Endothelial cell of umbilical vein (primary cell): Measurements from ENCODE around the gene KCTD5. TPM values are rescaled to one million over a fixed set of nuclear protein-coding genes. Genes with fewer than 3 reads are reported as not detected.
"Not testable (repeated sequence)": the region's sequence is repeated elsewhere in the genome, so short reads cannot be mapped to it uniquely, and the experiment has no call there.

Experiments used
- BruUV-seq: library from RNA; stranded (reverse); fragments of 400-500 nt; replicated peaks from 2 replicates; lab custom pipeline; 2021; lab: Mats Ljungman, UMichigan
- CTCF ChIA-PET: fragments of 300-600, 350-600 bp; sonication (Branson Sonifier 250); formaldehyde crosslinking; loops from one replicate; lab custom pipeline; 2021; ENCODE audit warnings: antibody characterized with exemption, inconsistent platforms; lab: Charles Lee
- POLR2A ChIA-PET: fragments of 300-600, 350-600 bp; sonication (Branson Sonifier 250); formaldehyde crosslinking; loops from one replicate; lab custom pipeline; 2021; ENCODE audit warnings: antibody characterized with exemption, inconsistent platforms; lab: Charles Lee
- DNase-seq: peaks from one replicate; pipeline ENCODE4 v3.0.0-alpha.2; 2011; ENCODE audit warnings: low read depth, low spot score
- FAIRE-seq: peaks from 2 replicates; lab custom pipeline; 2011; peaks lifted over from hg19 to GRCh38; lab: Jason Lieb, UNC
- H2AFZ ChIP-seq: 2 replicates; pipeline ENCODE4 v1.6.0; 2012; ENCODE audit warnings: low read depth, low read length, control low read depth, inconsistent platforms
- H3K27ac ChIP-seq: 2 replicates; pipeline ENCODE4 v1.5.1; 2011; ENCODE audit warnings: low read depth, mild to moderate bottlenecking, control low read depth, low read length, moderate library complexity; ENCODE audit not compliant: insufficient read depth
- H3K27me3 ChIP-seq, 2 experiments: 2 replicates each; pipeline versions ENCODE4 v1.6.0 to v1.6.1; 2011; ENCODE audit warnings: low read length in 2 of 2, mixed read lengths in 1 of 2; ENCODE audit not compliant: control insufficient read depth in 2 of 2, insufficient read depth in 2 of 2
- H3K36me3 ChIP-seq, 2 experiments: 2 replicates in 1 of 2; 3 replicates in 1 of 2; pipeline ENCODE4 v1.5.1; 2011; ENCODE audit warnings: low read length in 2 of 2, mild to moderate bottlenecking in 1 of 2, moderate library complexity in 1 of 2; ENCODE audit not compliant: control insufficient read depth in 2 of 2, insufficient read depth in 2 of 2; ENCODE audit errors: extremely low read depth in 1 of 2
- H3K4me1 ChIP-seq: 3 replicates; pipeline ENCODE4 v1.5.1; 2011; ENCODE audit warnings: mild to moderate bottlenecking, low read length; ENCODE audit not compliant: control insufficient read depth, insufficient read depth; ENCODE audit errors: extremely low read depth
- H3K4me2 ChIP-seq: 2 replicates; pipeline ENCODE4 v1.6.1; 2011; ENCODE audit warnings: low read length, control low read depth, mixed read lengths; ENCODE audit not compliant: insufficient read depth
- H3K4me3 ChIP-seq, 3 experiments: fragments of 200-600 bp in 1 of 3; sonication (generic), shearing (Covaris generic) in 1 of 3; replicated peaks in 1 of 3; 2 replicates each; pipeline ENCODE4 v1.5.1; 2011 to 2016; ENCODE audit warnings: control low read depth in 3 of 3, low read length in 3 of 3, mild to moderate bottlenecking in 2 of 3, inconsistent platforms in 1 of 3, low read depth in 1 of 3, moderate library complexity in 1 of 3; ENCODE audit not compliant: insufficient read depth in 1 of 3
- H3K79me2 ChIP-seq: 2 replicates; pipeline ENCODE4 v1.6.0; 2012; ENCODE audit warnings: low read length, inconsistent platforms; ENCODE audit not compliant: control insufficient read depth, insufficient read depth
- H3K9ac ChIP-seq: replicated peaks from 2 replicates; pipeline ENCODE3; 2011; ENCODE audit warnings: low read length, control low read depth; ENCODE audit not compliant: insufficient read depth; ENCODE audit errors: extremely low read depth
- H3K9me1 ChIP-seq: replicated peaks from 3 replicates; pipeline ENCODE4 v1.6.0; 2011; ENCODE audit warnings: mild to moderate bottlenecking, low read length; ENCODE audit not compliant: control insufficient read depth, insufficient read depth; ENCODE audit errors: extremely low read depth
- H3K9me3 ChIP-seq: replicated peaks from 2 replicates; pipeline ENCODE4 v1.5.1; 2012; ENCODE audit warnings: low read length, inconsistent platforms; ENCODE audit not compliant: control insufficient read depth, insufficient read depth
- H4K20me1 ChIP-seq: replicated peaks from 2 replicates; pipeline ENCODE3; 2011; ENCODE audit warnings: mild to moderate bottlenecking, low read length; ENCODE audit not compliant: control insufficient read depth, insufficient read depth; ENCODE audit errors: extremely low read depth
- EZH2 ChIP-seq: IDR thresholded peaks from 2 replicates; pipeline ENCODE4 v1.6.1; 2012; ENCODE audit warnings: borderline replicate concordance, low read depth, mild to moderate bottlenecking, moderate library complexity, low read length, inconsistent platforms; ENCODE audit not compliant: severe bottlenecking
- FOS ChIP-seq: IDR thresholded peaks from 2 replicates; pipeline ENCODE4 v1.6.1; 2011; ENCODE audit warnings: mild to moderate bottlenecking, low read length, moderate library complexity, borderline replicate concordance; ENCODE audit not compliant: insufficient read depth
- GATA2 ChIP-seq: IDR thresholded peaks from 2 replicates; pipeline ENCODE4 v1.7.0; 2011; ENCODE audit warnings: low read depth, mild to moderate bottlenecking, moderate library complexity, mixed read lengths, low read length; ENCODE audit not compliant: insufficient read length, insufficient read depth
- JUN ChIP-seq: IDR thresholded peaks from 2 replicates; pipeline ENCODE4 v1.6.1; 2011; ENCODE audit warnings: borderline replicate concordance, low read depth; ENCODE audit not compliant: insufficient read length, insufficient read depth
- MYC ChIP-seq: IDR thresholded peaks from one replicate; pipeline ENCODE4 v1.6.1; 2011; ENCODE audit warnings: mild to moderate bottlenecking, low read depth, low read length
- POLR2A ChIP-seq: IDR thresholded peaks from 2 replicates; pipeline ENCODE4 v1.6.1; 2012; ENCODE audit warnings: low read depth, mild to moderate bottlenecking, control low read depth, low read length
- POLR2AphosphoS5 ChIP-seq: IDR thresholded peaks from 2 replicates; pipeline ENCODE4 v1.6.1; 2012; ENCODE audit warnings: low read depth, mild to moderate bottlenecking, control low read depth, low read length, moderate library complexity; ENCODE audit not compliant: insufficient read depth
- dilution Hi-C: fragments of 300-500 bp; cut with MboI; formaldehyde crosslinking; loops from one replicate; pipeline ENCODE4 v1.15.0; 2019; ENCODE audit warnings: low sequenced_read_pairs; ENCODE audit not compliant: extremely low pct_ligation_motif_present
- intact Hi-C: fragments of 100-400 bp; cut with micrococcal nuclease; formaldehyde crosslinking; loops from one replicate; pipeline ENCODE4 v1.10.0; 2022
- polyA plus RNA-seq, 4 experiments: library from polyadenylated mRNA; depleted of rRNA in 3 of 4; stranded (reverse) in 3 of 4; unstranded in 1 of 4; fragments of >200 nt; gene quantifications; 2 replicates each; pipeline versions ENCODE4 v1.2.1 to v1.2.3, GENCODE V29; 2011 to 2012; ENCODE audit warnings: missing spikeins in 1 of 4
- total RNA-seq: library from RNA; stranded (reverse); gene quantifications from 2 replicates; pipeline ENCODE4 v1.2.3, GENCODE V29; 2021
- TF ChIP-seq, protein P1 (sequence below): IDR thresholded peaks from 2 replicates; pipeline ENCODE4 v1.6.1; 2011; ENCODE audit not compliant: insufficient read depth, insufficient read length
- TF ChIP-seq, protein P2 (sequence below), 2 donors: IDR thresholded peaks; 1 replicate in 1 of 2; 2 replicates in 1 of 2; pipeline ENCODE4 v1.5.1; 2011; ENCODE audit warnings: low read length in 2 of 2, mild to moderate bottlenecking in 2 of 2, moderate library complexity in 2 of 2, control low read depth in 1 of 2, inconsistent platforms in 1 of 2, low read depth in 1 of 2; ENCODE audit not compliant: insufficient read depth in 1 of 2; ENCODE audit errors: extremely low read depth in 1 of 2

The KCTD5 gene
- total and polyA plus RNA-seq, 2 donors (not counting 3 experiments of a cell fraction or from before 2014, with no cell fraction given): 32.2 to 42.0 TPM

DNA sequence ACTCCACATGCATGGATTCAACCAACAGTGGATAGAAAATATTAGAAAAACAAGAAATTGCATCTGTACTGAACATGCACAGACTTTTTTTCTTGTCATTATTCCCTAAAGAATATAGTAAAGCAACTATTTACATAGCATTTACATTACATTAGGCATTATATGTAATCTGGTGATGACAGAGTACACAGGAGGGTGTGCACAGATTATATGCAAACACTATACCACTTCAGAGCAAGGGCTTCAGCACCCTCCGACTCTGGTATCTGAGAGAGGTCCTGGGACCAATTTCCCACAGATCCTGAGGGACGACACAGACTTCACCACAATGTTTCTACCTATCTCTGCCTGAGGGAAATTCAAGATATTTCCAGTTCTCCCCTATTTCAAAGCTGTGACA, 25.3 kb upstream of the KCTD5 start:
- no peaks in the 10 kb centered on the region for H3K4me1 ChIP-seq
- no TSS peak for BruUV-seq
- H3K27ac ChIP-seq: no peak overlapping the region
- H3K9me3 ChIP-seq: no peaks in the 10 kb centered on the region
- POLR2A ChIA-PET: no interaction called here
- TF ChIP-seq POLR2AphosphoS5 (no peak), POLR2A (no peak), GATA2 (no peak), JUN (no peak), EZH2 (no peak), FOS (no peak), MYC (no peak)
- TF ChIP-seq, protein P1, sequence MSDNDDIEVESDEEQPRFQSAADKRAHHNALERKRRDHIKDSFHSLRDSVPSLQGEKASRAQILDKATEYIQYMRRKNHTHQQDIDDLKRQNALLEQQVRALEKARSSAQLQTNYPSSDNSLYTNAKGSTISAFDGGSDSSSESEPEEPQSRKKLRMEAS: no peak
- TF ChIP-seq, protein P2, sequence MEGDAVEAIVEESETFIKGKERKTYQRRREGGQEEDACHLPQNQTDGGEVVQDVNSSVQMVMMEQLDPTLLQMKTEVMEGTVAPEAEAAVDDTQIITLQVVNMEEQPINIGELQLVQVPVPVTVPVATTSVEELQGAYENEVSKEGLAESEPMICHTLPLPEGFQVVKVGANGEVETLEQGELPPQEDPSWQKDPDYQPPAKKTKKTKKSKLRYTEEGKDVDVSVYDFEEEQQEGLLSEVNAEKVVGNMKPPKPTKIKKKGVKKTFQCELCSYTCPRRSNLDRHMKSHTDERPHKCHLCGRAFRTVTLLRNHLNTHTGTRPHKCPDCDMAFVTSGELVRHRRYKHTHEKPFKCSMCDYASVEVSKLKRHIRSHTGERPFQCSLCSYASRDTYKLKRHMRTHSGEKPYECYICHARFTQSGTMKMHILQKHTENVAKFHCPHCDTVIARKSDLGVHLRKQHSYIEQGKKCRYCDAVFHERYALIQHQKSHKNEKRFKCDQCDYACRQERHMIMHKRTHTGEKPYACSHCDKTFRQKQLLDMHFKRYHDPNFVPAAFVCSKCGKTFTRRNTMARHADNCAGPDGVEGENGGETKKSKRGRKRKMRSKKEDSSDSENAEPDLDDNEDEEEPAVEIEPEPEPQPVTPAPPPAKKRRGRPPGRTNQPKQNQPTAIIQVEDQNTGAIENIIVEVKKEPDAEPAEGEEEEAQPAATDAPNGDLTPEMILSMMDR (IDR thresholded peaks at IDR 0.05; ENCODE audit: extremely low read depth in 1 of 2, insufficient read depth in 1 of 2, low read depth in 1 of 2, low read length in 2 of 2): no peak
- no peak overlapping the region for H3K9ac ChIP-seq
- H2AFZ ChIP-seq: no peak overlapping the region
- CTCF ChIA-PET: no interaction called here
- H3K9me1 ChIP-seq: no peaks in the 10 kb centered on the region
- H4K20me1 ChIP-seq: no peaks in the 10 kb centered on the region
- H3K79me2 ChIP-seq: no peaks in the 10 kb centered on the region
- peaks cover 6 to 7% of the 10 kb centered on the region in 2 experiments for H3K27me3 ChIP-seq
- intact Hi-C loops: no loop called here
- dilution Hi-C loops: no loop called here
- FAIRE-seq (no peak), DNase-seq (no peak)
- no peak overlapping the region for H3K4me3 ChIP-seq
- H3K36me3 ChIP-seq: no peaks in the 10 kb centered on the region
- no peak overlapping the region for H3K4me2 ChIP-seq

DNA sequence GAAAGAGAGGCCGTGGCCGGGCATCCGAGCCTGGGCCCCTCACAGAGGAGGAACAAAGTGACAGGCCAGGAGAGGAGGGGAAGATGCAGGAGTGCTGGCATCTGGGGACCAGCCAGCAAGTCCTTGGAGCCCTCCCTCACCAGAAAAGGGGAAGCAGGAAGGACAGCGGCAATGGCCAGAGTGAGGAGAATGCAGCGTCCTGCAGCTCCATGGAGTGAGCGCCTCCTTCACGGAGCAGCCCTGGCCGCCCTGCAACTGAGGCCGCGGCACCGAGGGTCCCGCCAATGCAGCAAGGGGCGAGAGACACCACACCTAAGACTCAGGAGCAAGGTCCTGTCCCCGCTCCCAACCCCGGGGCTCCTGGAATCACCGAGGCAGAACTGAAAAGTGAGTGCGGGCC, 24.5 kb upstream of the KCTD5 start:
- H3K4me3 ChIP-seq, H3K4me2 ChIP-seq, H3K27me3 ChIP-seq, H3K79me2 ChIP-seq, BruUV-seq, H3K9me1 ChIP-seq, intact Hi-C loops, H2AFZ ChIP-seq, dilution Hi-C loops, CTCF ChIA-PET, H3K36me3 ChIP-seq, POLR2A ChIA-PET, DNase-seq, H3K27ac ChIP-seq, H3K9me3 ChIP-seq, FAIRE-seq, H4K20me1 ChIP-seq, H3K4me1 ChIP-seq, H3K9ac ChIP-seq: not testable (repeated sequence)

DNA sequence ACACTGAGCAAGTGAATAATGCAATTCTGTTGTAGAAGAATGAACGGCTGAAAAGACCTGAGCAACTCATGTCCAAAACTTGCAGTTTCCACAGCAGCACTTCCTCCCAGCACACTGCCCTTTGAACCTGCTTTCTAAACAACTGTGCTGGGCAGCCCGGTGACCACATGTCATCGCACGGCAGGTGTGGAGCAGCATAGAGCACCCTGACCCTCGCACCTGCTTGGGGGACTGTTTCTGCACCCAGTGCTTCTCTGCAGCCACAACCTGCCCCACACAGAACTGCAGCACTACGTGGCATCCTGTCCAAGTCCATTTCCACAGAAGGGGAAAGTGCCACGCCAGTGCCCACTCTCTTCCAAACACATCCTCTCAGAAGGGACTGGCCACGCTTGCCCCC, 22.8 kb upstream of the KCTD5 start:
- intact Hi-C loops, H3K36me3 ChIP-seq, H3K4me3 ChIP-seq, DNase-seq, H3K9me1 ChIP-seq, H3K4me1 ChIP-seq, CTCF ChIA-PET, H2AFZ ChIP-seq, BruUV-seq, H4K20me1 ChIP-seq, FAIRE-seq, POLR2A ChIA-PET, H3K27me3 ChIP-seq, dilution Hi-C loops, H3K79me2 ChIP-seq, H3K9ac ChIP-seq, H3K9me3 ChIP-seq, H3K4me2 ChIP-seq, H3K27ac ChIP-seq: not testable (repeated sequence)
